HCT116 (cell line): ENCODE measurements around the gene XPNPEP2. TPM values are rescaled to one million over a fixed set of nuclear protein-coding genes. Genes with fewer than 3 reads are reported as not detected.

Experiments used
- ATAC-seq: fragments of 200-7000 bp; cut with Tn5 transposase; 2 replicates; pipeline ENCODE4 v1.9.1; 2020; ENCODE audit warnings: mild to moderate bottlenecking, moderate library complexity
- BruUV-seq: library from RNA; stranded (reverse); fragments of 400-500 nt; replicated peaks from 2 replicates; lab custom pipeline; 2021; lab: Mats Ljungman, UMichigan
- CTCF ChIA-PET: fragments of 300-600 bp; sonication (Branson Sonifier 250); formaldehyde crosslinking; loops from one replicate; lab custom pipeline; 2021; ENCODE audit warnings: antibody characterized with exemption; lab: Charles Lee
- POLR2A ChIA-PET: fragments of 300-600, 350-600 bp; sonication (Branson Sonifier 250); formaldehyde crosslinking; loops from one replicate; lab custom pipeline; 2021; ENCODE audit warnings: antibody characterized with exemption; lab: Charles Lee
- RAD21 ChIA-PET, 2 experiments: fragments of 300-600 bp; sonication (Branson Sonifier 250); formaldehyde crosslinking; loops; one replicate each; lab custom pipeline; 2023; ENCODE audit warnings: low total read pairs in 2 of 2; ENCODE audit not compliant: uncharacterized antibody in 2 of 2, unreplicated experiment in 2 of 2, low non-redundant PET in 1 of 2; lab: Charles Lee
- DNase-seq: peaks from one replicate; pipeline ENCODE4 v3.0.0-alpha.2; 2010; ENCODE audit warnings: low read depth, low spot score
- H2AFZ ChIP-seq: fragments of 200-600 bp; shearing (Covaris generic), sonication (generic); 2 replicates; pipeline ENCODE4 v1.6.1; 2017; ENCODE audit warnings: low read depth, mixed run types, mixed read lengths, antibody characterized with exemption, low read length; ENCODE audit not compliant: poor library complexity, severe bottlenecking
- H3K27ac ChIP-seq: 2 replicates; pipeline ENCODE4 v1.5.1; 2012; ENCODE audit warnings: low read depth, low read length
- H3K27me3 ChIP-seq: fragments of 200-600 bp; sonication (generic); 2 replicates; pipeline ENCODE4 v1.6.1; 2016; ENCODE audit warnings: mixed run types, low read length, mixed read lengths; ENCODE audit not compliant: insufficient read depth
- H3K36me3 ChIP-seq, 2 experiments: fragments of 200-500 bp in 1 of 2; fragments of 200-600 bp in 1 of 2; sonication (Bioruptor generic) in 1 of 2; sonication (generic) in 1 of 2; 2 replicates each; pipeline versions ENCODE4 v1.5.1 to v1.6.1; 2014 to 2016; ENCODE audit warnings: low read length in 2 of 2, inconsistent platforms in 1 of 2, mixed read lengths in 1 of 2, mixed run types in 1 of 2; ENCODE audit not compliant: insufficient read depth in 2 of 2, control insufficient read depth in 1 of 2
- H3K4me1 ChIP-seq, 2 experiments: fragments of 200-600 bp in 1 of 2; sonication (generic) in 1 of 2; 2 replicates each; pipeline versions ENCODE4 v1.5.1 to v1.6.1; 2012 to 2017; ENCODE audit warnings: low read length in 2 of 2, inconsistent platforms in 1 of 2, mild to moderate bottlenecking in 1 of 2, mixed read lengths in 1 of 2, mixed run types in 1 of 2, moderate library complexity in 1 of 2; ENCODE audit not compliant: insufficient read depth in 2 of 2, control insufficient read depth in 1 of 2
- H3K4me2 ChIP-seq: fragments of 200-600 bp; sonication (generic); 2 replicates; pipeline ENCODE4 v1.6.1; 2017; ENCODE audit warnings: mixed run types, low read length, mixed read lengths
- H3K4me3 ChIP-seq, 2 experiments: fragments of 200-600 bp in 1 of 2; sonication (generic) in 1 of 2; replicated peaks in 1 of 2; 2 replicates each; pipeline ENCODE4 v1.5.1; 2011 to 2016; ENCODE audit warnings: low read length in 2 of 2, control low read depth in 1 of 2, low read depth in 1 of 2, mild to moderate bottlenecking in 1 of 2, mixed read lengths in 1 of 2, mixed run types in 1 of 2
- H3K79me2 ChIP-seq: fragments of 200-600 bp; sonication (generic); 2 replicates; pipeline ENCODE4 v1.6.1; 2017; ENCODE audit warnings: mild to moderate bottlenecking, mixed run types, low read length, moderate library complexity, mixed read lengths; ENCODE audit not compliant: insufficient read depth
- H3K9ac ChIP-seq: fragments of 200-600 bp; sonication (generic); 2 replicates; pipeline ENCODE4 v1.6.1; 2016; ENCODE audit warnings: low read length, mixed read lengths
- H3K9me2 ChIP-seq: fragments of 200-600 bp; sonication (generic), shearing (Covaris generic); 2 replicates; pipeline ENCODE4 v1.6.1; 2017; ENCODE audit warnings: mixed run types, mild to moderate bottlenecking, moderate library complexity; ENCODE audit not compliant: insufficient read depth
- H3K9me3 ChIP-seq, 2 experiments: fragments of 200-500 bp in 1 of 2; fragments of 200-600 bp in 1 of 2; sonication (Bioruptor generic) in 1 of 2; sonication (generic) in 1 of 2; 2 replicates each; pipeline ENCODE4 v1.6.1; 2014 to 2017; ENCODE audit warnings: low read length in 2 of 2, mixed read lengths in 2 of 2, inconsistent platforms in 1 of 2, low read depth in 1 of 2, mild to moderate bottlenecking in 1 of 2, mixed run types in 1 of 2, moderate library complexity in 1 of 2; ENCODE audit not compliant: control insufficient read depth in 1 of 2, insufficient read depth in 1 of 2
- H4K20me1 ChIP-seq: fragments of 200-600 bp; sonication (generic), shearing (Covaris generic); 2 replicates; pipeline ENCODE4 v1.6.1; 2017; ENCODE audit warnings: mixed run types, mild to moderate bottlenecking, moderate library complexity; ENCODE audit not compliant: insufficient read depth
- ATF3 ChIP-seq: IDR thresholded peaks from 2 replicates; pipeline ENCODE4 v1.6.1; 2012
- CBX3 ChIP-seq: IDR thresholded peaks from 2 replicates; pipeline ENCODE4 v1.6.1; 2012; ENCODE audit warnings: low read depth
- CEBPB ChIP-seq: IDR thresholded peaks from 2 replicates; pipeline ENCODE4 v1.6.1; 2012; ENCODE audit warnings: low read depth
- ELF1 ChIP-seq: IDR thresholded peaks from 2 replicates; pipeline ENCODE4 v1.6.1; 2012; ENCODE audit warnings: low read depth, borderline replicate concordance
- EZH2 ChIP-seq: fragments of 200-600 bp; sonication (generic); IDR thresholded peaks from 2 replicates; pipeline ENCODE4 v1.6.1; 2017; ENCODE audit warnings: antibody characterized with exemption, mixed run types
- EZH2phosphoT487 ChIP-seq: fragments of 200-600 bp; IDR thresholded peaks from 2 replicates; pipeline ENCODE4 v1.6.1; 2018; ENCODE audit warnings: antibody characterized with exemption, borderline replicate concordance
- FOSL1 ChIP-seq: IDR thresholded peaks from 2 replicates; pipeline ENCODE4 v1.6.1; 2012; ENCODE audit warnings: low read depth
- POLR2A ChIP-seq: IDR thresholded peaks from 2 replicates; pipeline ENCODE4 v1.7.0; 2011; ENCODE audit warnings: borderline replicate concordance; ENCODE audit not compliant: insufficient read depth, insufficient read length; ENCODE audit errors: extremely low read depth
- RAD21 ChIP-seq: IDR thresholded peaks from 2 replicates; pipeline ENCODE4 v1.6.1; 2012; ENCODE audit warnings: low read depth, mild to moderate bottlenecking
- REST ChIP-seq: IDR thresholded peaks from 2 replicates; pipeline ENCODE4 v1.6.1; 2012; ENCODE audit warnings: low read depth
- SIN3A ChIP-seq: IDR thresholded peaks from 2 replicates; pipeline ENCODE4 v1.6.1; 2012; ENCODE audit warnings: low read depth
- SP1 ChIP-seq: IDR thresholded peaks from 2 replicates; pipeline ENCODE4 v1.6.1; 2012; ENCODE audit warnings: low read depth
- SRF ChIP-seq: IDR thresholded peaks from 2 replicates; pipeline ENCODE4 v1.6.1; 2012; ENCODE audit warnings: low read depth
- TCF7L2 ChIP-seq: IDR thresholded peaks from 2 replicates; pipeline ENCODE4 v1.7.0; 2011; ENCODE audit warnings: borderline replicate concordance, inconsistent platforms; ENCODE audit not compliant: insufficient read depth, insufficient read length; ENCODE audit errors: extremely low read depth
- YY1 ChIP-seq: IDR thresholded peaks from 2 replicates; pipeline ENCODE4 v1.6.1; 2011; ENCODE audit warnings: low read length, low read depth, moderate library complexity, mild to moderate bottlenecking; ENCODE audit not compliant: insufficient replicate concordance; ENCODE audit errors: extremely low read depth
- ZNF274 ChIP-seq: fragments of 200-500 bp; sonication (Bioruptor generic); IDR thresholded peaks from 2 replicates; pipeline ENCODE4 v1.6.1; 2014; ENCODE audit warnings: mild to moderate bottlenecking, low read depth, low read length, inconsistent platforms
- intact Hi-C: fragments of 100-400 bp; cut with micrococcal nuclease; formaldehyde crosslinking; loops from 2 replicates; pipeline ENCODE4 v1.10.0; 2022
- total RNA-seq: library from RNA; stranded (reverse); gene quantifications from one replicate; pipeline ENCODE4 v1.2.1, GENCODE V29; 2021; ENCODE audit not compliant: unreplicated experiment
- TF ChIP-seq, protein P1 (sequence below): IDR thresholded peaks from 2 replicates; pipeline ENCODE4 v1.6.1; 2012

The XPNPEP2 gene
- total RNA-seq, 1 experiment from 2014 or later: not detected

DNA sequence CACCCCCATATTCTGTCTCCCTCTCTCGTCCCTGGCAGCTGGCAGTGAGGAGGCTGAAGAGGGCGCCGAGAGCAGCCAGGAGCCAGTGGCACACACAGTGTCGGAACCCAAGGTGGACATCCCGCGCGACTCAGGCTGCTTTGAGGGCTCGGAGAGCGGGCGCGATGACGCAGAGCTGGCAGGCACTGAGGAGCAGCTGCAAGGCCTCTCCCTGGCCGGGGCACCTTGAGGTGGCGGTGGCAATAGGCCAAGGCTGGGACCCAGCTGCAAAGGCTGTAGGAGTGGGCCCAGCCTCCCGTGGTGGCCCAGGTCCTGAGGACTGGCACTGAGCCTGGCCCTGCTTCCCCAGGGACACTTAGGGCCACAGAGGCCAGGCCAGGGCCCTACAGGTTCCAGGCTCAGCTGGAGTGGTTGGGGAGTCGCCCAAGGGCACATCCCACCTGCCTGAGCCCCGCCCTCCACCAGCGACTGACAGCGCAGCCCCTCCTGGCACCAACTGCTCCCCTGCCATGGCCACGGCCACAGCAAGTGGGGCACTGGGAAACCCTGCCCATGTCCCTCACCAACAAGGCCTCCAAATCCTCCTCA lies 54.9 kb downstream of the XPNPEP2 start (continued):
- no peak for TF ChIP-seq REST
- no peak for TF ChIP-seq CEBPB
- TF ChIP-seq POLR2A: no peak
- TF ChIP-seq TCF7L2: no peak
- TF ChIP-seq SIN3A: no peak
- TF ChIP-seq, all 23 proteins: peak for 0

GRCh38 chrX:129795584-129795983 lies 56.8 kb downstream of the XPNPEP2 start:
- no peak for ATAC-seq
- intact Hi-C loops: no loop called here
- RAD21 ChIA-PET: no interaction called here

More at GRCh38 chrX:129795584-129795983, 56.8 kb downstream of the XPNPEP2 start:
- DNase-seq: no peak
- Histone ChIP-seq H3K4me3 (no peak overlapping the region), H3K9me2 (no peaks in the 10 kb centered on the region), H4K20me1 (no peaks in the 10 kb centered on the region), H3K9ac (no peak overlapping the region), H3K27me3 (no peaks in the 10 kb centered on the region), H3K79me2 (no peaks in the 10 kb centered on the region), H3K9me3 (no peaks in the 10 kb centered on the region), H3K36me3 (no peaks in the 10 kb centered on the region), H3K4me1 (no peaks in the 10 kb centered on the region), H3K27ac (no peak overlapping the region), H3K4me2 (no peak overlapping the region), H2AFZ (no peak overlapping the region)
- POLR2A ChIA-PET: no interaction called here
- CTCF ChIA-PET: no interaction called here
- BruUV-seq: no TSS peak
- TF ChIP-seq SP1 (no peak), SIN3A (no peak), ELF1 (no peak), ATF3 (no peak), EZH2 (no peak), RAD21 (no peak), CEBPB (no peak), TCF7L2 (no peak), ZNF274 (no peak), EZH2phosphoT487 (no peak), SRF (no peak), CBX3 (no peak), FOSL1 (no peak), YY1 (no peak)
- TF ChIP-seq, protein P1, sequence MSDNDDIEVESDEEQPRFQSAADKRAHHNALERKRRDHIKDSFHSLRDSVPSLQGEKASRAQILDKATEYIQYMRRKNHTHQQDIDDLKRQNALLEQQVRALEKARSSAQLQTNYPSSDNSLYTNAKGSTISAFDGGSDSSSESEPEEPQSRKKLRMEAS: no peak
